Measurements from ENCODE around the gene GCGR.

GCGR gene

GRCh38 chr17:81833921-81834830 lies 30.2 kb downstream of the GCGR start:
- peak overlapping the region; percentile 57; the same call in 1 of the 2 replicates for H3K27ac ChIP-seq (ENCODE audit: low read depth, low read length)
- H3K4me2 ChIP-seq (ENCODE audit: low read depth, low read length, poor library complexity, severe bottlenecking), result peak overlapping the region; percentile 90
- TF ChIP-seq, protein P1, sequence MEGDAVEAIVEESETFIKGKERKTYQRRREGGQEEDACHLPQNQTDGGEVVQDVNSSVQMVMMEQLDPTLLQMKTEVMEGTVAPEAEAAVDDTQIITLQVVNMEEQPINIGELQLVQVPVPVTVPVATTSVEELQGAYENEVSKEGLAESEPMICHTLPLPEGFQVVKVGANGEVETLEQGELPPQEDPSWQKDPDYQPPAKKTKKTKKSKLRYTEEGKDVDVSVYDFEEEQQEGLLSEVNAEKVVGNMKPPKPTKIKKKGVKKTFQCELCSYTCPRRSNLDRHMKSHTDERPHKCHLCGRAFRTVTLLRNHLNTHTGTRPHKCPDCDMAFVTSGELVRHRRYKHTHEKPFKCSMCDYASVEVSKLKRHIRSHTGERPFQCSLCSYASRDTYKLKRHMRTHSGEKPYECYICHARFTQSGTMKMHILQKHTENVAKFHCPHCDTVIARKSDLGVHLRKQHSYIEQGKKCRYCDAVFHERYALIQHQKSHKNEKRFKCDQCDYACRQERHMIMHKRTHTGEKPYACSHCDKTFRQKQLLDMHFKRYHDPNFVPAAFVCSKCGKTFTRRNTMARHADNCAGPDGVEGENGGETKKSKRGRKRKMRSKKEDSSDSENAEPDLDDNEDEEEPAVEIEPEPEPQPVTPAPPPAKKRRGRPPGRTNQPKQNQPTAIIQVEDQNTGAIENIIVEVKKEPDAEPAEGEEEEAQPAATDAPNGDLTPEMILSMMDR (IDR thresholded peaks at IDR 0.05; ENCODE audit: insufficient read depth, low read length, poor library complexity, severe bottlenecking), result no peak
- no peaks in the 10 kb centered on the region for H3K9me2 ChIP-seq (replicated peaks; ENCODE audit: insufficient read depth, low read length)
- no peaks in the 10 kb centered on the region for H3K9me3 ChIP-seq (ENCODE audit: insufficient read depth, low read length)
- peak overlapping the region; percentile 82 for H3K4me3 ChIP-seq (ENCODE audit: insufficient read depth, low read length, poor library complexity, severe bottlenecking)
- peak overlapping the region; percentile 84 for H3K9ac ChIP-seq (ENCODE audit: low read length)
- no peak overlapping the region for H2AFZ ChIP-seq (ENCODE audit: low read depth, low read length, severe bottlenecking)
- no peaks in the 10 kb centered on the region for H3K36me3 ChIP-seq (ENCODE audit: low read length)
- no peaks in the 10 kb centered on the region for H3K79me2 ChIP-seq (ENCODE audit: insufficient read depth, low read length)
- no peaks in the 10 kb centered on the region for H3K27me3 ChIP-seq (ENCODE audit: low read length)
- H3F3A ChIP-seq (ENCODE audit: insufficient read depth), result no peaks in the 10 kb centered on the region
- no peaks in the 10 kb centered on the region for H4K20me1 ChIP-seq (ENCODE audit: low read depth, low read length)

GRCh38 chr17:81834831-81835267 lies 30.9 kb downstream of the GCGR start, which contains the start of gene PPP1R27:
Gene PPP1R27, minus strand, starts transcription at chr17:81835050. Its CDS starts 97 bp downstream, at chr17:81834953.
- H3K4me2 ChIP-seq (ENCODE audit: low read depth, low read length, poor library complexity, severe bottlenecking), result peak within 1 kb of the TSS; percentile 90

DNA sequence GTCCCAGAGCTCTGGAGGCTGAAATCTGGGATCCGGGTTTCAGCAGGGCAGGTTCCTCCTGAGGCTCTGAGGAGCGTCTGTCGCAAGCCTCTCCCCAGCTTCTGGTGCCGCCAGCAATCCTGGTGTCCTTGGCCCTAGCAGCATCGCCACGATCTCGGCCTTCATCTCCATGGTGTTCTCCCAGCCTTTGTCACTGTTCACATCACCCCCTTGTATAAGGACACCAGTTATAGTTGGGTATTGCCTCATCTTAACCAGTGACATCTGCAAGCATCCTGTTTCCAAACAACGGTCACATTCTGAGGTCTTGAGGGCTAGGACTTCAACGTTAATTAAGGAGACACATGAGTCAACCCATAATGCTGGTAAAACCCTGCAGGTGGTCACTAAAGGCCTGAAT lies 33.7 kb downstream of the GCGR start:
- H3K79me2 ChIP-seq (ENCODE audit: insufficient read depth, low read length), result no peaks in the 10 kb centered on the region
- H3K9me2 ChIP-seq (replicated peaks; ENCODE audit: insufficient read depth, low read length), result no peaks in the 10 kb centered on the region
- H3K4me3 ChIP-seq (ENCODE audit: insufficient read depth, low read length, poor library complexity, severe bottlenecking), result no peak overlapping the region
- no peak overlapping the region for H3K9ac ChIP-seq (ENCODE audit: low read length)
- no peaks in the 10 kb centered on the region for H3K36me3 ChIP-seq (ENCODE audit: low read length)
- no peaks in the 10 kb centered on the region for H3K9me3 ChIP-seq (ENCODE audit: insufficient read depth, low read length)
- no peaks in the 10 kb centered on the region for H3K27me3 ChIP-seq (ENCODE audit: low read length)
- H2AFZ ChIP-seq (ENCODE audit: low read depth, low read length, severe bottlenecking), result no peak overlapping the region
- H3F3A ChIP-seq (ENCODE audit: insufficient read depth), result no peaks in the 10 kb centered on the region
- TF ChIP-seq, protein P1 (IDR thresholded peaks at IDR 0.05; ENCODE audit: insufficient read depth, low read length, poor library complexity, severe bottlenecking), result no peak
- TF ChIP-seq EZH2phosphoT487 (conservative IDR thresholded peaks at IDR 0.05; ENCODE audit: low read length), result no peak
- H3K4me2 ChIP-seq (ENCODE audit: low read depth, low read length, poor library complexity, severe bottlenecking), result no peak overlapping the region
- H4K20me1 ChIP-seq (ENCODE audit: low read depth, low read length), result no peaks in the 10 kb centered on the region
- H3K27ac ChIP-seq (ENCODE audit: low read depth, low read length), result no peak overlapping the region

More at GRCh38 chr17:81834831-81835267, 30.9 kb downstream of the GCGR start, which contains the start of gene PPP1R27:
- Histone ChIP-seq H3K27ac (ENCODE audit: low read depth, low read length) (no peak within 1 kb of the TSS), H3K36me3 (ENCODE audit: low read length) (no peaks in the 10 kb centered on the region), H3K4me3 (ENCODE audit: insufficient read depth, low read length, poor library complexity, severe bottlenecking) (peak within 1 kb of the TSS; percentile 82), H3K9ac (ENCODE audit: low read length) (peak within 1 kb of the TSS; percentile 84), H3K27me3 (ENCODE audit: low read length) (no peaks in the 10 kb centered on the region), H4K20me1 (ENCODE audit: low read depth, low read length) (no peaks in the 10 kb centered on the region), H3K79me2 (ENCODE audit: insufficient read depth, low read length) (no peaks in the 10 kb centered on the region), H3K9me2 (replicated peaks; ENCODE audit: insufficient read depth, low read length) (no peaks in the 10 kb centered on the region), H2AFZ (ENCODE audit: low read depth, low read length, severe bottlenecking) (no peak within 1 kb of the TSS), H3K9me3 (ENCODE audit: insufficient read depth, low read length) (no peaks in the 10 kb centered on the region), H3F3A (ENCODE audit: insufficient read depth) (no peaks in the 10 kb centered on the region)
- TF ChIP-seq, protein P1 (IDR thresholded peaks at IDR 0.05; ENCODE audit: insufficient read depth, low read length, poor library complexity, severe bottlenecking), result no peak
- no peak for TF ChIP-seq EZH2phosphoT487 (conservative IDR thresholded peaks at IDR 0.05; ENCODE audit: low read length)

Measured in SU-DHL-6 (cell line).